Measurements from ENCODE around the gene FARP2. TPM values are rescaled to one million over a fixed set of nuclear protein-coding genes. Genes with fewer than 3 reads are reported as not detected.
"Not testable (repeated sequence)": the region's sequence is repeated elsewhere in the genome, so short reads cannot be mapped to it uniquely, and the experiment has no call there.

FARP2 gene
- total and polyA plus RNA-seq, 2 of the 13 experiments (the other 11 are each of a cell fraction or from before 2014, with no cell fraction given), result 28.0 to 45.4 TPM

- ATAC-seq; H3K27ac ChIP-seq (ENCODE audit: extremely low read length, insufficient read depth, low read length); DNase-seq (ENCODE audit: low spot score): not testable (repeated sequence)
These were observed 65.9 kb downstream of the FARP2 start for GRCh38 chr2:241421942-241422341.

GRCh38 chr2:241422350-241422749 is 66.3 kb downstream of the FARP2 start:
- H2AFZ ChIP-seq (ENCODE audit: low read length), result no peak overlapping the region
- H3K27ac ChIP-seq (ENCODE audit: extremely low read length, insufficient read depth, low read length), result no peak overlapping the region
- intact Hi-C loops (cut with micrococcal nuclease; ENCODE audit: unreplicated experiment) (no loop called here), in situ Hi-C loops (cut with HindIII; ENCODE audit: extremely low pct_ligation_motif_present, low pct_unique_long_range_greater_than_20kb) (no loop called here)
- H3K4me2 ChIP-seq (ENCODE audit: low read depth, low read length), result no peak overlapping the region
- H4K20me1 ChIP-seq (ENCODE audit: insufficient read depth, low read length), result no peaks in the 10 kb centered on the region
- H3K36me3 ChIP-seq (replicated peaks in 1 of 2; ENCODE audit: control insufficient read depth in 1 of 2, insufficient read depth in 2 of 2, low read length in 2 of 2), result peaks cover 16 to 34% of the 10 kb centered on the region in 2 experiments
- ChIA-PET POLR2A (no interaction called here), CTCF (ENCODE audit: low intra/inter-chr PET ratio, low total read pairs) (no interaction called here)
- FAIRE-seq (peak; percentile 26), ATAC-seq (no peak), DNase-seq (ENCODE audit: low spot score) (no peak)
- BruUV-seq (replicated peaks), result no TSS peak
- no peaks in the 10 kb centered on the region for H3K27me3 ChIP-seq (ENCODE audit: control insufficient read depth in 1 of 2, insufficient read depth in 2 of 2, low read length in 2 of 2)
- peaks cover 27% of the 10 kb centered on the region for H3K4me1 ChIP-seq (ENCODE audit: insufficient read depth, low read length)
- peaks cover 13% of the 10 kb centered on the region; the same call in 1 of the 2 replicates for H3K9me3 ChIP-seq (ENCODE audit: low read length)
- H3K4me3 ChIP-seq (replicated peaks in 1 of 3; ENCODE audit: insufficient read depth in 1 of 3, low read depth in 2 of 3, low read length in 3 of 3), result no peak overlapping the region
- no peak overlapping the region for H3K9ac ChIP-seq (ENCODE audit: insufficient read depth, low read depth, low read length)
- H3K79me2 ChIP-seq (ENCODE audit: insufficient read depth, low read length), result no peaks in the 10 kb centered on the region
- WGBS (ENCODE audit: low lambda C conversion rate), result 89% methylated on average over 1 of the region's 1 CpG
- no peak for TF ChIP-seq BRD4 (CRISPR knock-in tag; IDR thresholded peaks at IDR 0.05)
- TF ChIP-seq, protein P1, sequence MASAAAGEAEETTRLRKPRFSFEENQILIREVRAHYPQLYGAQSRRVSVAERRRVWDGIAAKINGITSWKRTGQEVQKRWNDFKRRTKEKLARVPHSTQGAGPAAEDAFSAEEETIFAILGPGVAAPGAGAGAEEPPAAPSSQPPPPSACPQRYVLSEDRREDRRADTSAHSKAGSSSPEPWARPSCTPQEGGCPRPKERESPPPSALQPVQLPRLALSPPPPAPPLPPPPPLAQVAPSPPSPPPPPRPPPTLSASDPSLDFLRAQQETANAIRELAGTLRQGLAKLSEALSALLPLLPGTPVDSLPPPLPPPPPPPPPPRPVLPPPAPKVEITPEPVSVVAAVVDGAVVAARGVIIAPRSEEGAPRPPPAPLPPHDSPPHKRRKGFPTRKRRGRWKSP (CRISPR knock-in tag; IDR thresholded peaks at IDR 0.05), result no peak
- no peak for TF ChIP-seq JARID2 (CRISPR knock-in tag; IDR thresholded peaks at IDR 0.05; ENCODE audit: insufficient replicate concordance)
- no peak for TF ChIP-seq CEBPB (IDR thresholded peaks at IDR 0.05; ENCODE audit: borderline replicate concordance, low read depth, low read length)
- TF ChIP-seq POLR2A (IDR thresholded peaks at IDR 0.05; ENCODE audit: insufficient read depth in 1 of 2, low read depth in 2 of 2, low read length in 2 of 2), result no peak
- TF ChIP-seq, protein P2, sequence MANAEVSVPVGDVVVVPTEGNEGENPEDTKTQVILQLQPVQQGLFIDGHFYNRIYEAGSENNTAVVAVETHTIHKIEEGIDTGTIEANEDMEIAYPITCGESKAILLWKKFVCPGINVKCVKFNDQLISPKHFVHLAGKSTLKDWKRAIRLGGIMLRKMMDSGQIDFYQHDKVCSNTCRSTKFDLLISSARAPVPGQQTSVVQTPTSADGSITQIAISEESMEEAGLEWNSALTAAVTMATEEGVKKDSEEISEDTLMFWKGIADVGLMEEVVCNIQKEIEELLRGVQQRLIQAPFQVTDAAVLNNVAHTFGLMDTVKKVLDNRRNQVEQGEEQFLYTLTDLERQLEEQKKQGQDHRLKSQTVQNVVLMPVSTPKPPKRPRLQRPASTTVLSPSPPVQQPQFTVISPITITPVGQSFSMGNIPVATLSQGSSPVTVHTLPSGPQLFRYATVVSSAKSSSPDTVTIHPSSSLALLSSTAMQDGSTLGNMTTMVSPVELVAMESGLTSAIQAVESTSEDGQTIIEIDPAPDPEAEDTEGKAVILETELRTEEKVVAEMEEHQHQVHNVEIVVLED (CRISPR knock-in tag; IDR thresholded peaks at IDR 0.05; ENCODE audit: borderline replicate concordance), result no peak
- peak; percentile 74 for TF ChIP-seq MAFF (IDR thresholded peaks at IDR 0.05; ENCODE audit: low read depth, low read length)
- no peak for TF ChIP-seq EHMT2 (IDR thresholded peaks at IDR 0.05; ENCODE audit: borderline replicate concordance, low read depth, low read length)
- TF ChIP-seq, protein P3, sequence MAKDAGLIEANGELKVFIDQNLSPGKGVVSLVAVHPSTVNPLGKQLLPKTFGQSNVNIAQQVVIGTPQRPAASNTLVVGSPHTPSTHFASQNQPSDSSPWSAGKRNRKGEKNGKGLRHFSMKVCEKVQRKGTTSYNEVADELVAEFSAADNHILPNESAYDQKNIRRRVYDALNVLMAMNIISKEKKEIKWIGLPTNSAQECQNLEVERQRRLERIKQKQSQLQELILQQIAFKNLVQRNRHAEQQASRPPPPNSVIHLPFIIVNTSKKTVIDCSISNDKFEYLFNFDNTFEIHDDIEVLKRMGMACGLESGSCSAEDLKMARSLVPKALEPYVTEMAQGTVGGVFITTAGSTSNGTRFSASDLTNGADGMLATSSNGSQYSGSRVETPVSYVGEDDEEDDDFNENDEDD (CRISPR knock-in tag; IDR thresholded peaks at IDR 0.05; ENCODE audit: borderline replicate concordance), result no peak
- no peak for TF ChIP-seq ZNF737 (CRISPR knock-in tag; IDR thresholded peaks at IDR 0.05; ENCODE audit: borderline replicate concordance)
- TF ChIP-seq SP5 (CRISPR knock-in tag; IDR thresholded peaks at IDR 0.05; ENCODE audit: borderline replicate concordance, low read depth), result no peak
- TF ChIP-seq KAT7 (CRISPR knock-in tag; IDR thresholded peaks at IDR 0.05; ENCODE audit: borderline replicate concordance), result no peak
- peak; percentile 69 to 78 for TF ChIP-seq MAFK (conservative IDR thresholded peaks at IDR 0.05 in 1 of 2, IDR thresholded peaks at IDR 0.05 in 1 of 2; ENCODE audit: low read length in 2 of 2)
- no peak for TF ChIP-seq ZC3H13 (CRISPR knock-in tag; IDR thresholded peaks at IDR 0.05)
- TF ChIP-seq SYNCRIP (IDR thresholded peaks at IDR 0.05; ENCODE audit: insufficient read depth, low read depth, low read length), result no peak

More at GRCh38 chr2:241421942-241422341, 65.9 kb downstream of the FARP2 start:
- Histone ChIP-seq H3K36me3 (replicated peaks in 1 of 2; ENCODE audit: control insufficient read depth in 1 of 2, insufficient read depth in 2 of 2, low read length in 2 of 2) (peaks cover 15 to 34% of the 10 kb centered on the region in 2 experiments), H3K9me3 (ENCODE audit: low read length) (peaks cover 13% of the 10 kb centered on the region; the same call in 1 of the 2 replicates), H3K4me1 (ENCODE audit: insufficient read depth, low read length) (peaks cover 31% of the 10 kb centered on the region)
- BruUV-seq (replicated peaks); CTCF ChIA-PET (ENCODE audit: low intra/inter-chr PET ratio, low total read pairs); POLR2A ChIA-PET; H3K27me3 ChIP-seq (ENCODE audit: control insufficient read depth in 1 of 2, insufficient read depth in 2 of 2, low read length in 2 of 2); in situ Hi-C loops (cut with HindIII; ENCODE audit: extremely low pct_ligation_motif_present, low pct_unique_long_range_greater_than_20kb); H3K9ac ChIP-seq (ENCODE audit: insufficient read depth, low read depth, low read length); FAIRE-seq; intact Hi-C loops (cut with micrococcal nuclease; ENCODE audit: unreplicated experiment); H3K4me3 ChIP-seq (replicated peaks in 1 of 3; ENCODE audit: insufficient read depth in 1 of 3, low read depth in 2 of 3, low read length in 3 of 3); H2AFZ ChIP-seq (ENCODE audit: low read length); H3K4me2 ChIP-seq (ENCODE audit: low read depth, low read length); H4K20me1 ChIP-seq (ENCODE audit: insufficient read depth, low read length); H3K79me2 ChIP-seq (ENCODE audit: insufficient read depth, low read length): not testable (repeated sequence)
- WGBS (ENCODE audit: low lambda C conversion rate), result 94% methylated on average over 5 of the region's 5 CpGs
- TF ChIP-seq ARID2 (CRISPR knock-in tag; IDR thresholded peaks at IDR 0.05; ENCODE audit: borderline replicate concordance), result 0 out of 2 replicates have a peak, but pooled peaks have one; percentile 25

Measured in HepG2 (cell line).